Right lung (tissue), 5 donors: ENCODE measurements around the gene U2AF1L4. TPM values are rescaled to one million over a fixed set of nuclear protein-coding genes. Genes with fewer than 3 reads are reported as not detected.

Source experiments
- DNase-seq, 2 donors: peaks; one replicate each; pipeline ENCODE4 v3.0.0-alpha.2; 2013
- polyA plus RNA-seq, 5 donors: library from polyadenylated mRNA; unstranded; fragments of 120-200 nt; gene quantifications; one replicate each; pipeline versions ENCODE4 v1.2.1 to v1.2.3, GENCODE V29; 2013; ENCODE audit warnings: inconsistent platforms in 1 of 5, low replicate concordance in 1 of 5; ENCODE audit not compliant: insufficient read length in 5 of 5, insufficient read depth in 1 of 5

The U2AF1L4 gene
- polyA plus RNA-seq, 5 donors: 15.1 to 21.7 (median 16.6) TPM

- peak; percentile 97 to 98 for DNase-seq
These were observed 12.8 kb upstream of the U2AF1L4 start, which contains the start of gene PROSER3 for GRCh38 chr19:35757749-35758608. Gene PROSER3 (plus strand): TSS chr19:35758176. CDS start chr19:35758216, 40 bp downstream.

- DNase-seq: peak; percentile 87 to 88
These were observed 12.1 kb upstream of the U2AF1L4 start for GRCh38 chr19:35757231-35757748.

- peak; percentile 80 for DNase-seq
These were observed 11.4 kb upstream of the U2AF1L4 start, which contains the start of gene HSPB6 for GRCh38 chr19:35756377-35757230. Gene HSPB6 (minus strand): TSS chr19:35757029. CDS start chr19:35757008, 21 bp downstream.

GRCh38 chr19:35755550-35756376 lies 10.5 kb upstream of the U2AF1L4 start:
- peak; percentile 44 to 53 for DNase-seq

GRCh38 chr19:35755131-35755549 lies 9.9 kb upstream of the U2AF1L4 start:
- no peak for DNase-seq

GRCh38 chr19:35754370-35755130 lies 9.3 kb upstream of the U2AF1L4 start:
- DNase-seq: no peak

- no peak for DNase-seq
These were observed 8.6 kb upstream of the U2AF1L4 start for GRCh38 chr19:35753634-35754369.

GRCh38 chr19:35752746-35753350 lies 7.6 kb upstream of the U2AF1L4 start:
- no peak for DNase-seq

- no peak for DNase-seq
These were observed 6.9 kb upstream of the U2AF1L4 start for GRCh38 chr19:35751839-35752745.

- DNase-seq: no peak
These were observed 4.9 kb upstream of the U2AF1L4 start for GRCh38 chr19:35750167-35750566.

- DNase-seq: peak; percentile 99 to 100
These were observed 3.1 kb upstream of the U2AF1L4 start, which contains the start of gene LIN37 for GRCh38 chr19:35748106-35749020. Gene LIN37 (plus strand): TSS chr19:35748576. CDS start chr19:35748725, 149 bp downstream.

- no peak for DNase-seq
These were observed 1.3 kb upstream of the U2AF1L4 start for GRCh38 chr19:35746531-35746930.

GRCh38 chr19:35746087-35746462 lies 857 bp upstream of the U2AF1L4 start:
- no peak for DNase-seq

- peak; percentile 90 to 93 for DNase-seq
These were observed 539 bp downstream of the U2AF1L4 start for GRCh38 chr19:35744430-35745327.

GRCh38 chr19:35743640-35744429 lies 1.4 kb downstream of the U2AF1L4 start:
- no peak for DNase-seq
